ENCODE results near the gene SFMBT2.
A peak's percentile ranks its signal among the peaks of the same experiment; 100 is the strongest.
"Not testable (repeated sequence)": the region's sequence is repeated elsewhere in the genome, so short reads cannot be mapped to it uniquely, and the experiment has no call there.

The SFMBT2 gene

GRCh38 chr10:7234109-7234508, 176.7 kb downstream of the SFMBT2 start:
- ATAC-seq, result no peak

GRCh38 chr10:7233259-7233991, 177.4 kb downstream of the SFMBT2 start:
- Mint-ChIP-seq H3K9me3 (peaks cover 5% of the 10 kb centered on the region), H3K36me3 (ENCODE audit: low read depth) (peaks cover 38% of the 10 kb centered on the region), H3K27ac (no peak overlapping the region), H3K4me3 (no peak overlapping the region), H3K4me1 (peaks cover 16% of the 10 kb centered on the region), H3K27me3 (no peaks in the 10 kb centered on the region)
- DNase-seq, result no peak
- ATAC-seq, result no peak

More at GRCh38 chr10:7234109-7234508, 176.7 kb downstream of the SFMBT2 start:
- Mint-ChIP-seq H3K27me3 (no peaks in the 10 kb centered on the region), H3K27ac (no peak overlapping the region), H3K4me1 (peaks cover 21% of the 10 kb centered on the region), H3K36me3 (ENCODE audit: low read depth) (peaks cover 40% of the 10 kb centered on the region), H3K9me3 (peaks cover 5% of the 10 kb centered on the region), H3K4me3 (no peak overlapping the region)
- DNase-seq, result no peak

GRCh38 chr10:7231509-7232414, 179.1 kb downstream of the SFMBT2 start:
- ATAC-seq (no peak), DNase-seq (no peak)
- Mint-ChIP-seq H3K9me3 (peaks cover 5% of the 10 kb centered on the region), H3K4me1 (peaks cover 9% of the 10 kb centered on the region), H3K27ac (no peak overlapping the region), H3K36me3 (ENCODE audit: low read depth) (peaks cover 43% of the 10 kb centered on the region), H3K4me3 (no peak overlapping the region), H3K27me3 (no peaks in the 10 kb centered on the region)

GRCh38 chr10:7230951-7231350, 179.9 kb downstream of the SFMBT2 start:
- H3K36me3 Mint-ChIP-seq (ENCODE audit: low read depth), result peaks cover 43% of the 10 kb centered on the region
- no peak for DNase-seq
- H3K9me3 Mint-ChIP-seq, result no peaks in the 10 kb centered on the region
- H3K4me3 Mint-ChIP-seq, result no peak overlapping the region
- H3K4me1 Mint-ChIP-seq, result peaks cover 9% of the 10 kb centered on the region
- no peak for ATAC-seq
- no peak overlapping the region for H3K27ac Mint-ChIP-seq
- no peaks in the 10 kb centered on the region for H3K27me3 Mint-ChIP-seq

- Mint-ChIP-seq H3K27ac (no peak overlapping the region), H3K4me3 (no peak overlapping the region), H3K36me3 (ENCODE audit: low read depth) (peaks cover 46% of the 10 kb centered on the region), H3K4me1 (peaks cover 9% of the 10 kb centered on the region), H3K9me3 (peaks cover 4% of the 10 kb centered on the region), H3K27me3 (no peaks in the 10 kb centered on the region)
- ATAC-seq (no peak), DNase-seq (no peak)
Measured at GRCh38 chr10:7230036-7230435, 180.8 kb downstream of the SFMBT2 start.

- Mint-ChIP-seq H3K9me3 (peaks cover 21% of the 10 kb centered on the region), H3K27ac (no peak overlapping the region), H3K36me3 (ENCODE audit: low read depth) (peaks cover 63% of the 10 kb centered on the region), H3K4me1 (no peaks in the 10 kb centered on the region), H3K4me3 (no peak overlapping the region), H3K27me3 (no peaks in the 10 kb centered on the region)
- DNase-seq (no peak), ATAC-seq (no peak)
Measured at GRCh38 chr10:7225133-7225532, 185.7 kb downstream of the SFMBT2 start.

GRCh38 chr10:7218968-7219367, 191.9 kb downstream of the SFMBT2 start:
- no peak for DNase-seq
- peaks cover 7% of the 10 kb centered on the region for H3K9me3 Mint-ChIP-seq
- no peaks in the 10 kb centered on the region for H3K27me3 Mint-ChIP-seq
- H3K27ac Mint-ChIP-seq, result no peak overlapping the region
- H3K4me3 Mint-ChIP-seq, result no peak overlapping the region
- H3K36me3 Mint-ChIP-seq (ENCODE audit: low read depth), result peaks cover 53% of the 10 kb centered on the region
- no peaks in the 10 kb centered on the region for H3K4me1 Mint-ChIP-seq
- ATAC-seq, result no peak

GRCh38 chr10:7212696-7213095, 198.1 kb downstream of the SFMBT2 start:
- not testable (repeated sequence) for DNase-seq, H3K4me3 Mint-ChIP-seq, H3K9me3 Mint-ChIP-seq, H3K27ac Mint-ChIP-seq, H3K27me3 Mint-ChIP-seq, ATAC-seq, H3K4me1 Mint-ChIP-seq
- peaks cover 46% of the 10 kb centered on the region for H3K36me3 Mint-ChIP-seq (ENCODE audit: low read depth)

GRCh38 chr10:7211857-7212577, 198.8 kb downstream of the SFMBT2 start:
- Mint-ChIP-seq H3K4me1 (peaks cover 6% of the 10 kb centered on the region), H3K27ac (no peak overlapping the region), H3K27me3 (no peaks in the 10 kb centered on the region), H3K9me3 (no peaks in the 10 kb centered on the region), H3K36me3 (ENCODE audit: low read depth) (peaks cover 44% of the 10 kb centered on the region), H3K4me3 (no peak overlapping the region)
- DNase-seq, result no peak
- ATAC-seq, result no peak

- Mint-ChIP-seq H3K4me3 (no peak overlapping the region), H3K4me1 (peaks cover 9% of the 10 kb centered on the region), H3K9me3 (no peaks in the 10 kb centered on the region), H3K27me3 (no peaks in the 10 kb centered on the region), H3K36me3 (ENCODE audit: low read depth) (peaks cover 47% of the 10 kb centered on the region), H3K27ac (no peak overlapping the region)
- ATAC-seq (no peak), DNase-seq (no peak)
Measured at GRCh38 chr10:7210516-7210915, 200.3 kb downstream of the SFMBT2 start.

GRCh38 chr10:7209458-7209857, 201.4 kb downstream of the SFMBT2 start:
- no peak overlapping the region for H3K27ac Mint-ChIP-seq
- H3K27me3 Mint-ChIP-seq, result no peaks in the 10 kb centered on the region
- H3K4me3 Mint-ChIP-seq, result no peak overlapping the region
- H3K36me3 Mint-ChIP-seq (ENCODE audit: low read depth), result peaks cover 45% of the 10 kb centered on the region
- ATAC-seq (no peak), DNase-seq (no peak)
- H3K4me1 Mint-ChIP-seq, result peaks cover 9% of the 10 kb centered on the region
- no peaks in the 10 kb centered on the region for H3K9me3 Mint-ChIP-seq

GRCh38 chr10:7206412-7207100, 204.3 kb downstream of the SFMBT2 start:
- Mint-ChIP-seq H3K9me3 (no peaks in the 10 kb centered on the region), H3K4me3 (no peak overlapping the region), H3K27ac (no peak overlapping the region), H3K36me3 (ENCODE audit: low read depth) (peaks cover 31% of the 10 kb centered on the region), H3K4me1 (peaks cover 9% of the 10 kb centered on the region), H3K27me3 (no peaks in the 10 kb centered on the region)
- DNase-seq, result no peak
- no peak for ATAC-seq

- Mint-ChIP-seq H3K4me1 (peaks cover 9% of the 10 kb centered on the region), H3K27me3 (no peaks in the 10 kb centered on the region), H3K36me3 (ENCODE audit: low read depth) (peaks cover 37% of the 10 kb centered on the region), H3K4me3 (no peak overlapping the region), H3K27ac (peak overlapping the region; percentile 1), H3K9me3 (no peaks in the 10 kb centered on the region)
- DNase-seq (no peak), ATAC-seq (no peak)
Measured at GRCh38 chr10:7205656-7206055, 205.2 kb downstream of the SFMBT2 start.

GRCh38 chr10:7202793-7203355, 208.0 kb downstream of the SFMBT2 start:
- H3K4me1 Mint-ChIP-seq, result peaks cover 17% of the 10 kb centered on the region

More at GRCh38 chr10:7202793-7203355, 208.0 kb downstream of the SFMBT2 start:
- H3K4me3 Mint-ChIP-seq, result no peak overlapping the region
- H3K9me3 Mint-ChIP-seq, result no peaks in the 10 kb centered on the region
- no peak for DNase-seq
- H3K36me3 Mint-ChIP-seq (ENCODE audit: low read depth), result peaks cover 50% of the 10 kb centered on the region
- ATAC-seq, result no peak
- no peaks in the 10 kb centered on the region for H3K27me3 Mint-ChIP-seq
- H3K27ac Mint-ChIP-seq, result no peak overlapping the region
